HG02870 (cell line): ENCODE results near the gene CLECL1.
"Not testable (repeated sequence)": the region's sequence is repeated elsewhere in the genome, so short reads cannot be mapped to it uniquely, and the experiment has no call there.

Source experiments
- ATAC-seq: cut with Tn5 transposase; IDR thresholded peaks from one replicate; pipeline ENCODE4 v1.9.1; 2021; ENCODE audit warnings: mild to moderate bottlenecking, moderate library complexity; ENCODE audit not compliant: unreplicated experiment

Gene CLECL1

DNA sequence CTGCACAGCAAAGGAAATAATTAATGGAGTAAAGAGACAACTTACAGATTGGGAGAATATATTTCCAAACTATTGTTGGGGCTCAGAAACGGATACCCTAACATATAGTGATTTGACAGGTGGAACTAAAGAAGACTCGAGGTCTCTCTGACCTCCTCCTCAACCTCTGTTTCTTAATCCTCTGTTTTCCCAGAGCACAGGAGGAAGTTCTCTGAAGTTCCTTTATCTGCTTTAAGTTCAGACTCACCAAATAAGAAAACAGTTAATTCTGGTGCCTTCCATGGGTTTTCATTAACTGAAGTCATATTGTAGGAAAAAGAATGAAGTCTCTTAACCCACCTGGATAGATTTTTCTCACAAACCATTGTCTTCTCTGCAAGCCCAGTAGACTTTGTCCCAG, 34.2 kb downstream of the CLECL1 start:
- ATAC-seq = no peak

DNA sequence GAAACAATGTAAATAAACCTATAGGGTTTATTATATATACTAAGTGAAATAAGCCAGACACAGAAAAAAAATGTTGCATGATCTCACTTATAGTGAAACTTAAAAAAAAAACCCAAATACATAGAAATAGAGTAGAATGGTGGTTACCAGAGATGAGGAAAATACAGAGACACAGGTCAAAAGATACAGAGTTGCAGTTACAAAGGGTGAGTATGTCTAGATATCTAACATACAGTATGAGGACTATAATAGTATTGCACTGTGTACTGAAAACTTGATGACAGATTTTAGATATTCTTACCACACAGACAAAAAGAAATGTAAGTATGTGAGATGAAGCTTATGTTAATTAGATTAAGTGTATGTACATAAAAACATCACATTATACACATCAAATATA, 35.3 kb downstream of the CLECL1 start:
- no peak for ATAC-seq

DNA sequence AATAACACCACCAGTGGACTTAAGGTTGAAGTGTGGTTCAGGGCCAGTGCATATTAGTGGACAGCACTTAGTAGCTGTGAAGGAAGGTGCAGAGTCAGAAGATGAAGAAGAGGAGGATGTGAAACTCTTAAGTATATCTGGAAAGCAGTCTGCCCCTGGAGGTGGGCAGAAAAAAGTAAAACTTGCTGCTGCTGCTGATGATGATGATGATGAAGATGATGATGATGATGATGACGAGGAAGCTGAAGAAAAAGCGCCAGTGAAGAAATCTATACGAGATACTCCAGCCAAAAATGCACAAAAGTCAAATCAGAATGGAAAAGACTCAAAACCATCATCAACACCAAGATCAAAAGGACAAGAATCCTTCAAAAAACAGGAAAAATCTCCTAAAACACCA, 37.2 kb downstream of the CLECL1 start:
- not testable (repeated sequence) for ATAC-seq

DNA sequence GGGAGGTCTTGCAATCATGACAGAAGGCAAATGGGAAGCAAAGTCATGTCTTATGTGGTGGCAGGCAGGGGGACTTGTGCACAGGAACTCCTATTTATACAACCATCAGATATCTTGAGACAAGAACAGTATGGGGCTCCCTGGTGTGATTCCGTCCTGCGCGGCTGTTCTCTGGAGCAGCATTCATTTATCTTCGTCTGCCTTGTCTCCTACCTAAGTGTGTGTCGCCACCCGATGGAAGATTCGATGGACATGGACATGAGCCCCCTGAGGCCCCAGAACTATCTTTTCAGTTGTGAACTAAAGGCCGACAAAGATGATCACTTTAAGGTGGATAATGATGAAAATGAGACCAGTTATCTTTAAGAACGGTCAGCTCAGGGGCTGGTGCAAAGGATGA, 37.7 kb downstream of the CLECL1 start:
- not testable (repeated sequence) for ATAC-seq

DNA sequence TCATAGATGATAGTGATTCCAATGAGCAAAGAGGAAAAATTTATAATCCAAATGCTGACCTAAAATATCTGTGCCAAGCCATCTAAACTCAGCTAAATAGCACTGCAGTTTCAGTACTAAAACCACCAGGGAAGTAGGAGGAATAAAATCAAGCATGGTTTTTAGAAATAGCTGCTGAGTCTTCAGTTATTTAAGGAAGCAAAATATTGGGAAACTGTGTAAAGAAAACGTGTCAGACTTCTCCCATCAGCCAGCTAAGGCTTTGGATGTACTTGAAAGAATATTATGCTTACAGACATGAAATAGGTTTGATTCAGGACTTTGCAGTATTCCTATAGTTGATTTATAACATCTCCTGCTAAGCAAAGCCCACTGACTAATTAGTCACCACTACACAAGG, 38.7 kb downstream of the CLECL1 start:
- ATAC-seq = no peak

DNA sequence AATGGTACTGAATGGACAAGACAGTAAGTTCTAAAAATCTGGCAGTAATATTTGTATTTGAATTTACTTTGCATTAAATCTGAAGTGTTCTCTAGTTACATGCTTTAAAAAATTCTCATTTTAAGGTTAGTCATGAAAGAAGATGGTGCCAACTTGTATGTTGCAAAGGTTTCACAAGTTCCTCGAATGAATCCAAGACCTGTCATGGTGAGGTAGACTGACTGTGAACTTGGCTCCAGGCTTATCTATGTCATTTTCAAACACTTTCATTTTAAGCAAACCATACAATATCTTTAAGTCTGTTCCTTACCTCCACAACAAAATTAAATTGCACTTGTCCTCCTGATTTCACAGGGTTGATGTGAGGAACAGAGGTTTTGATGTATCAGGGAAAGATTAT, 40.0 kb downstream of the CLECL1 start:
- ATAC-seq = no peak

DNA sequence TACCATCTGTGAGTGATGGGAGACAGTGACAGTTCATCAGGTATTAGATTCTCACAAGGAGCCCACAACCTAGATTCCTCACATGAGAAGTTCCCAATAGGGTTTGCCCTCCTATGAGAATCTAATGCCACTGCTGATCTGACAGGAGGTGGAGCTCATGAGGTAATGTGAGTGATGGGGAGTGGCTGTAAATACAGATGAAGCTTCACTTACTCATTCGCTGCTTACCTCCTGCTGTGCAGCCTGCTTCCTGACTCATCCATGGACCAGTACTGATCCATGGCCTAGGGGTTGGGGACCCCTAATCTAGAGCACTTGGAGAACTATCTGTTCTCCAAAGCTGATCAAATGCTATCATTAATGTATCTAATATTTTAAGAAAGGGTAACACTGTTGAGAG, 45.7 kb downstream of the CLECL1 start:
- no peak for ATAC-seq

DNA sequence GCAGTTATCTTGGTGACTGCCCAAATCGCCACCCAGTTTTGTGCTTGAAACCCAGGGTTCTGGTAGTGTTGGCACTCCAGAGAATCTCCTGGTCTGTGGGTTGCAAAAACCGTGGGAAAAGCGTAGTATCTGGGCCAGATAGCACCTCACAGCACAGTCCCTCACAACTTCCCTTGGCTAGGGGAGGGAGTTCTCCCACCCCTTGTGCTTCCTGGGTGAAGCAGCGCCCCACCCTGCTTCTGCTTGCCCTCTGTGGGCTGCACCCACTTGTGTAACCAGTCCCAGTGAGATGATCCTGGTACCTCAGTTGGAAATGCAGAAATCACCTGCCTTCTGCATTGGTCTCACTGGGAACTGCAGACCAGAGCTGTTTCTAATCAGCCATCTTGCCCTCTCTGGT, 47.0 kb downstream of the CLECL1 start:
- no peak for ATAC-seq

DNA sequence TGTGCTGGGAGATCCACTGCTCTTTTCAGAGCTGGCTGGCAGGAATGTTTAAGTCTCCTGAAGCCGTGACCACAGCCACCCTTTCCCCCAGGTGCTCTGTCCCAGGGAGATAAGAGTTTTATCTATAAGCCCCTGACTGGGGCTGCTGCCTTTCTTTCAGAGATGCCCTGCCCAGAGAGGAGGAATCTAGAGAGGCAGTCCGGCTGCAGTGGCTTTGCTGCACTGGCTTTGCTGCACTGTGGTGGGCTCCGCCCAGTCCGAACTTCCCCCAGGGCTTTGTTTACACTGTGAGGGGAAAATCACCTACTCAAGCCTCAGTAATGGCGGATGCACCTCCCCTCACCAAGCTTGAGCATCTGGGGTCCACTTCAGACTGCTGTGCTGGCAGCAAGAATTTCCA, 47.5 kb downstream of the CLECL1 start:
- not testable (repeated sequence) for ATAC-seq

DNA sequence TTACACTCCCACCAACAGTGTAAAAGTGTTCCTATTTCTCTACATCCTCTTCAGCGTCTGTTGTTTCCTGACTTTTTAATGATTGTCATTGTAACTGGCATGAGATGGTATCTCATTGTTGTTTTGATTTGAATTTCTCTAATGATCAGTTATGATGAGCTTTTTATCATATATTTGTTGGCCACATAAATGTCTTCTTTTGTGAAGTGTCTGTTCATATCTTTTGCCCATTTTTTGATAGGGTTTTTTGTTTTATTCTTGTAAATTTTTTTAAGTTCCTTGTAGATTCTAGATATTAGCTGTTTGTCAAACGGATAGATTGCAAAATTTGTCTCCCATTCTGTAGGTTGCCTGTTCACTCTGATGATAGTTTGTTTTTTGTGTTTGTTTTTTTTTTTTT, 49.9 kb downstream of the CLECL1 start:
- not testable (repeated sequence) for ATAC-seq

DNA sequence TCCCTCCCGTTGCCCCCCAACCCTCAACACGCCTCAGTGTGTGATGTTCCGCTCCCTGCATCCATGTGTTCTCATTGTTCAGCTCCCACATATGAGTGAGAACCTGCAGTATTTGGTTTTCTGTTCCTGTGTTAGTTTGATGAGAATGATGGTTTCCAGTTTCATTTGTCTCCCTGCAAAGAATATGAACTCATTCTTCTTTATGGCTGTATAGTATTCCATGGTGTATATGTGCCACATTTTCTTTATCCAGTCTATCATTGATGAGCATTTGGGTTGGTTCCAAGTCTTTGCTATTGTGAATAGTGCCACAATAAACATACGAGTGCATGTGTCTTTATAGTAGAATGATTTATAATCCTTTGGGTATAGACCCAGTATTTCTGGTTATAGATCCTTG, 50.4 kb downstream of the CLECL1 start:
- not testable (repeated sequence) for ATAC-seq

DNA sequence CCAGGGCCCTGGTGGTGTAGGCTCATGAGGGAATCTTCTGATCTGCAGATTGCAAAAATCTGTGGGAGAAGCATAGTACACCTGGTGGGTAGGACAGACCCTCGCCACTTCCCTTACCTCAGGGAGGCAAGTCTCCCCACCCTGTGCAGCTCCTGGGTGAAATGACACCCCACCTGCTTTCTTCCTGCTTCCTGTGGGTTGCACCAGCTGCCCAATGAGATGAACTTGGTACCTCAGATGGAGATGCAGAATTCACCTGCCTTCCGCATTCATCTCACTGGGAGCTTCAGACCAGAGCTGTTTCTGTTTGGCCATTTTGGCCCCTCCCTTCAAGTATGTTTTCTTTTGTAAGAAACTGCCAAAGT, 58.7 kb downstream of the CLECL1 start:
- ATAC-seq = no peak

DNA sequence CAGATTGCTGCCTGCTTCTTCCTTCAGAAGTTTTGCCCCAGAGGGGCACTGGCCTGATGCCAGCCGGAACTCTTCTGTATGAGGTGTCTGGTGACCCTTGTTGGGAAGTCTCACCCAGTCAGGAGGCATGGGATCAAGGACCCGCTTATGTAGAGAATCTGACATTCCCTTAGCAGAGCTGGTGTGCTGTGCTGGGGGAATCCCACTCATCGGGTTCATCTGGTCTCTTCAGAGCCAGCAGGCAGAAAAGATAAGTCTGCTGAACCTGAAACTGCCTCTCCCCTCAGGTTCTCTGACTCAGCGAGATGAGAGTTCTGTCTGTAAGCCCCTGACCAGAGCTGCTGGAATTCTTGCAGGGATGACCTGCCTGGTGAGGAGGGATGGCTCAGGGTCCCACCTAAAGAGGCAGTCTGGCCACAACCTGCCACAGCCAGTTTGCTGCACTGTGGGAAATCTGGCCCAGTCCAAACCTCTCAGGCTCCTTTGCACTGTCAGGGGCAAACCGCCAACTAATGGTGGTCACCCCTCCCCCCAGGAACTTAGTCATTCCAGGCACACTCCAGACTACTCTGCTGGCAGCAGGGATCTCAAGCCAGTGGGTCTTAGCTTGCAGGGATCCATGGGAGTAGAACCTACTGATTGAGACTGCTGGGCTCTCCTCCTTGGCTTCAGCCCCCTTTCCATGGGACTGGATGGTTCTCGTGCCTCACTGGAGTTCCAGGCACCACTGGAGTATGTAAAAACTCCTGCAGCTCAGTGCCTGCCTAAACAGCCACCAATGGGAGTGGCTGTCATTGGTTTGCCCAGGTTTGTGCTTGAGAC, 59.3 kb downstream of the CLECL1 start:
- peak; percentile 45 for ATAC-seq
